Measurements from ENCODE around the gene ASCL4.
A peak's percentile ranks its signal among the peaks of the same experiment; 100 is the strongest.

DNA sequence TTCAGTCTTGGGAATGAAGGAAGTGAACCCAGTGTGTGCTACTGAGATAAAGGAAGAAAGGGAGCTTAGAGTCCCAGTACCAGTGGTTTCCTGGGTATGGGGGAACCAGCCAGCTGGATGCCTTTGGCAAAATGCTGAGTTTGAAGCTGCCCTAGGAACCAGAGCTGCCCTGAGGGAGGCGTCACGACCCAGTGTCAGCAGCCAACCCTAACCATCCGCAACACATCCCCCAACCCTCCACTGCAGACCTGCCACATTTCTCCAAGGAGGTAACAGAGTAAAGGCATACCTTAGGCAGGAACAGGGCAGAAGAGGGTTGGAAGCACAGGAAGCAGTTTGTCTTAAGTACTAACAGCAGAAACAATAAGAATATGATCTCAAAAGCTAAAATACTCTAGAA is 42.1 kb upstream of the ASCL4 start:
- no peak for TF ChIP-seq EZH2phosphoT487 (IDR thresholded peaks at IDR 0.05; ENCODE audit: unreplicated experiment)
- no peak for TF ChIP-seq ZNF114 (CRISPR knock-in tag; IDR thresholded peaks at IDR 0.05)
- TF ChIP-seq, protein P1, sequence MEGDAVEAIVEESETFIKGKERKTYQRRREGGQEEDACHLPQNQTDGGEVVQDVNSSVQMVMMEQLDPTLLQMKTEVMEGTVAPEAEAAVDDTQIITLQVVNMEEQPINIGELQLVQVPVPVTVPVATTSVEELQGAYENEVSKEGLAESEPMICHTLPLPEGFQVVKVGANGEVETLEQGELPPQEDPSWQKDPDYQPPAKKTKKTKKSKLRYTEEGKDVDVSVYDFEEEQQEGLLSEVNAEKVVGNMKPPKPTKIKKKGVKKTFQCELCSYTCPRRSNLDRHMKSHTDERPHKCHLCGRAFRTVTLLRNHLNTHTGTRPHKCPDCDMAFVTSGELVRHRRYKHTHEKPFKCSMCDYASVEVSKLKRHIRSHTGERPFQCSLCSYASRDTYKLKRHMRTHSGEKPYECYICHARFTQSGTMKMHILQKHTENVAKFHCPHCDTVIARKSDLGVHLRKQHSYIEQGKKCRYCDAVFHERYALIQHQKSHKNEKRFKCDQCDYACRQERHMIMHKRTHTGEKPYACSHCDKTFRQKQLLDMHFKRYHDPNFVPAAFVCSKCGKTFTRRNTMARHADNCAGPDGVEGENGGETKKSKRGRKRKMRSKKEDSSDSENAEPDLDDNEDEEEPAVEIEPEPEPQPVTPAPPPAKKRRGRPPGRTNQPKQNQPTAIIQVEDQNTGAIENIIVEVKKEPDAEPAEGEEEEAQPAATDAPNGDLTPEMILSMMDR (conservative IDR thresholded peaks at IDR 0.05; ENCODE audit: low read depth in 2 of 2): peak in 1 of 2 experiments; percentile 30; a peak in 2 of 4 replicates
- no peak for TF ChIP-seq EZH2 (IDR thresholded peaks at IDR 0.05; ENCODE audit: low read depth, unreplicated experiment)
- no peak for TF ChIP-seq POLR2AphosphoS5 (IDR thresholded peaks at IDR 0.05; ENCODE audit: low read depth)
- TF ChIP-seq CREB1 (CRISPR knock-in tag; IDR thresholded peaks at IDR 0.05; ENCODE audit: low read depth): no peak
- TF ChIP-seq NANOG (IDR thresholded peaks at IDR 0.05; ENCODE audit: borderline replicate concordance): no peak
- TF ChIP-seq, protein P2, sequence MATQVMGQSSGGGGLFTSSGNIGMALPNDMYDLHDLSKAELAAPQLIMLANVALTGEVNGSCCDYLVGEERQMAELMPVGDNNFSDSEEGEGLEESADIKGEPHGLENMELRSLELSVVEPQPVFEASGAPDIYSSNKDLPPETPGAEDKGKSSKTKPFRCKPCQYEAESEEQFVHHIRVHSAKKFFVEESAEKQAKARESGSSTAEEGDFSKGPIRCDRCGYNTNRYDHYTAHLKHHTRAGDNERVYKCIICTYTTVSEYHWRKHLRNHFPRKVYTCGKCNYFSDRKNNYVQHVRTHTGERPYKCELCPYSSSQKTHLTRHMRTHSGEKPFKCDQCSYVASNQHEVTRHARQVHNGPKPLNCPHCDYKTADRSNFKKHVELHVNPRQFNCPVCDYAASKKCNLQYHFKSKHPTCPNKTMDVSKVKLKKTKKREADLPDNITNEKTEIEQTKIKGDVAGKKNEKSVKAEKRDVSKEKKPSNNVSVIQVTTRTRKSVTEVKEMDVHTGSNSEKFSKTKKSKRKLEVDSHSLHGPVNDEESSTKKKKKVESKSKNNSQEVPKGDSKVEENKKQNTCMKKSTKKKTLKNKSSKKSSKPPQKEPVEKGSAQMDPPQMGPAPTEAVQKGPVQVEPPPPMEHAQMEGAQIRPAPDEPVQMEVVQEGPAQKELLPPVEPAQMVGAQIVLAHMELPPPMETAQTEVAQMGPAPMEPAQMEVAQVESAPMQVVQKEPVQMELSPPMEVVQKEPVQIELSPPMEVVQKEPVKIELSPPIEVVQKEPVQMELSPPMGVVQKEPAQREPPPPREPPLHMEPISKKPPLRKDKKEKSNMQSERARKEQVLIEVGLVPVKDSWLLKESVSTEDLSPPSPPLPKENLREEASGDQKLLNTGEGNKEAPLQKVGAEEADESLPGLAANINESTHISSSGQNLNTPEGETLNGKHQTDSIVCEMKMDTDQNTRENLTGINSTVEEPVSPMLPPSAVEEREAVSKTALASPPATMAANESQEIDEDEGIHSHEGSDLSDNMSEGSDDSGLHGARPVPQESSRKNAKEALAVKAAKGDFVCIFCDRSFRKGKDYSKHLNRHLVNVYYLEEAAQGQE (IDR thresholded peaks at IDR 0.05; ENCODE audit: unreplicated experiment): no peak
- TF ChIP-seq JUNB (IDR thresholded peaks at IDR 0.05; ENCODE audit: unreplicated experiment): no peak
